H1 (cell line): ENCODE results near the gene KIF1C. TPM values are rescaled to one million over a fixed set of nuclear protein-coding genes. Genes with fewer than 3 reads are reported as not detected.

Source experiments
- CTCF ChIA-PET: fragments of 300-600 bp; sonication (Branson Sonifier 250); formaldehyde crosslinking; loops from one replicate; lab custom pipeline; 2021; ENCODE audit not compliant: partially characterized antibody; lab: Charles Lee
- POLR2A ChIA-PET: fragments of 300-600 bp; sonication (Branson Sonifier 250); formaldehyde crosslinking; loops from one replicate; lab custom pipeline; 2021; ENCODE audit warnings: inconsistent platforms; ENCODE audit not compliant: partially characterized antibody; lab: Charles Lee
- DNase-seq, 2 experiments: peaks; one replicate each; pipeline versions ENCODE4 v3.0.0 to v3.0.0-alpha.2; 2010 to 2022; ENCODE audit warnings: low spot score in 2 of 2, low read depth in 1 of 2, mixed read lengths in 1 of 2
- FAIRE-seq: peaks from 2 replicates; lab custom pipeline; 2011; peaks lifted over from hg19 to GRCh38; lab: Jason Lieb, UNC
- H2AFZ ChIP-seq: 2 replicates; pipeline ENCODE4 v1.8.1; 2012; ENCODE audit warnings: low read length, inconsistent platforms
- H2AK5ac ChIP-seq: 2 replicates; pipeline ENCODE4 v1.6.1; 2013; ENCODE audit warnings: low read depth, low read length
- H2BK120ac ChIP-seq: replicated peaks from 2 replicates; pipeline ENCODE3; 2013; ENCODE audit warnings: low read depth, low read length, inconsistent platforms
- H2BK12ac ChIP-seq: 2 replicates; pipeline ENCODE4 v1.6.1; 2013; ENCODE audit warnings: low read depth, low read length
- H2BK15ac ChIP-seq: 2 replicates; pipeline ENCODE4 v1.6.1; 2013; ENCODE audit warnings: low read length
- H2BK20ac ChIP-seq: 2 replicates; pipeline ENCODE4 v1.6.1; 2013; ENCODE audit warnings: low read length
- H2BK5ac ChIP-seq: 2 replicates; pipeline ENCODE4 v1.6.1; 2013; ENCODE audit warnings: low read depth, low read length
- H3K14ac ChIP-seq: 2 replicates; pipeline ENCODE4 v1.6.1; 2013; ENCODE audit warnings: inconsistent platforms; ENCODE audit not compliant: insufficient read length
- H3K18ac ChIP-seq: 2 replicates; pipeline ENCODE4 v1.6.1; 2013; ENCODE audit warnings: low read length; ENCODE audit errors: extremely low read depth
- H3K23ac ChIP-seq: 2 replicates; pipeline ENCODE4 v1.6.1; 2013; ENCODE audit warnings: inconsistent platforms; ENCODE audit not compliant: insufficient read length
- H3K23me2 ChIP-seq: 2 replicates; pipeline ENCODE4 v1.6.1; 2013; ENCODE audit warnings: low read depth, low read length
- H3K27ac ChIP-seq: 2 replicates; pipeline ENCODE4 v1.6.1; 2011; ENCODE audit warnings: low read depth, low read length, inconsistent platforms
- H3K27me3 ChIP-seq, 4 experiments: replicated peaks in 1 of 4; 1 replicate in 1 of 4; 2 replicates in 3 of 4; pipeline versions ENCODE4 v1.6.1 to v1.8.1; 2011 to 2013; ENCODE audit warnings: low read length in 3 of 4, mild to moderate bottlenecking in 3 of 4, inconsistent platforms in 2 of 4, mixed read lengths in 2 of 4, moderate library complexity in 1 of 4; ENCODE audit not compliant: control insufficient read depth in 3 of 4, insufficient read depth in 3 of 4; ENCODE audit errors: extremely low read depth in 1 of 4
- H3K36me3 ChIP-seq, 4 experiments: 2 replicates each; pipeline versions ENCODE4 v1.6.1 to v1.8.1; 2011 to 2013; ENCODE audit warnings: mild to moderate bottlenecking in 4 of 4, low read length in 3 of 4, moderate library complexity in 2 of 4, control low read depth in 1 of 4, inconsistent platforms in 1 of 4; ENCODE audit not compliant: insufficient read depth in 4 of 4, control insufficient read depth in 2 of 4
- H3K4ac ChIP-seq: replicated peaks from 2 replicates; pipeline ENCODE3; 2013; ENCODE audit warnings: low read length, low read depth, mixed read lengths, inconsistent platforms; ENCODE audit not compliant: insufficient read length
- H3K4me1 ChIP-seq, 4 experiments: replicated peaks in 1 of 4; 1 replicate in 1 of 4; 2 replicates in 3 of 4; pipeline versions ENCODE4 v1.6.1 to v1.8.1; 2011 to 2013; ENCODE audit warnings: low read length in 3 of 4, inconsistent platforms in 2 of 4, mixed read lengths in 1 of 4; ENCODE audit not compliant: insufficient read depth in 4 of 4, control insufficient read depth in 3 of 4
- H3K4me2 ChIP-seq, 2 experiments: 2 replicates each; pipeline versions ENCODE4 v1.6.1 to v1.8.1; 2011 to 2013; ENCODE audit warnings: low read depth in 2 of 2, low read length in 2 of 2, control low read depth in 1 of 2, inconsistent platforms in 1 of 2, mild to moderate bottlenecking in 1 of 2; ENCODE audit not compliant: insufficient read depth in 1 of 2
- H3K4me3 ChIP-seq, 4 experiments: fragments of 200-600, 300-600 bp in 1 of 4; sonication (generic), shearing (Covaris generic), sonication (Bioruptor Twin) in 1 of 4; 2 replicates each; pipeline versions ENCODE4 v1.5.1 to v1.8.1; 2011 to 2016; ENCODE audit warnings: low read length in 4 of 4, low read depth in 3 of 4, control low read depth in 2 of 4, inconsistent platforms in 2 of 4, mild to moderate bottlenecking in 2 of 4, mixed read lengths in 1 of 4, moderate library complexity in 1 of 4; ENCODE audit not compliant: insufficient read depth in 2 of 4; ENCODE audit errors: extremely low read depth in 1 of 4
- H3K56ac ChIP-seq: replicated peaks from 2 replicates; pipeline ENCODE3; 2013; ENCODE audit warnings: low read depth, mild to moderate bottlenecking, mixed read lengths, low read length, inconsistent platforms; ENCODE audit not compliant: insufficient read length
- H3K79me1 ChIP-seq: 2 replicates; pipeline ENCODE4 v1.6.1; 2013; ENCODE audit warnings: low read depth, low read length, control low read depth
- H3K79me2 ChIP-seq, 2 experiments: 2 replicates each; pipeline versions ENCODE4 v1.6.1 to v1.8.1; 2012 to 2013; ENCODE audit warnings: low read length in 2 of 2, mild to moderate bottlenecking in 2 of 2, inconsistent platforms in 1 of 2; ENCODE audit not compliant: insufficient read depth in 2 of 2, control insufficient read depth in 1 of 2
- H3K9ac ChIP-seq, 4 experiments: replicated peaks in 1 of 4; 1 replicate in 1 of 4; 2 replicates in 3 of 4; pipeline versions ENCODE4 v1.6.1 to v1.8.1; 2011 to 2013; ENCODE audit warnings: low read depth in 3 of 4, low read length in 3 of 4, control low read depth in 2 of 4, mild to moderate bottlenecking in 2 of 4, moderate library complexity in 2 of 4, inconsistent platforms in 1 of 4; ENCODE audit errors: extremely low read depth in 1 of 4
- H3K9me3 ChIP-seq, 2 experiments: 2 replicates each; pipeline versions ENCODE4 v1.6.1 to v1.8.1; 2012 to 2013; ENCODE audit warnings: mild to moderate bottlenecking in 2 of 2, moderate library complexity in 2 of 2, control low read depth in 1 of 2, inconsistent platforms in 1 of 2, low read depth in 1 of 2, low read length in 1 of 2, mixed read lengths in 1 of 2; ENCODE audit not compliant: insufficient read depth in 2 of 2
- H4K20me1 ChIP-seq, 2 experiments: replicated peaks in 1 of 2; 2 replicates each; pipeline versions ENCODE3 to v1.8.1; 2011 to 2013; ENCODE audit warnings: inconsistent platforms in 2 of 2, low read length in 2 of 2, mild to moderate bottlenecking in 1 of 2; ENCODE audit not compliant: insufficient read depth in 2 of 2, control insufficient read depth in 1 of 2
- H4K5ac ChIP-seq: 2 replicates; pipeline ENCODE4 v1.6.1; 2013; ENCODE audit warnings: low read length, low read depth, mixed read lengths, inconsistent platforms; ENCODE audit not compliant: insufficient read length
- H4K8ac ChIP-seq: 2 replicates; pipeline ENCODE4 v1.8.0; 2013; ENCODE audit warnings: mild to moderate bottlenecking, moderate library complexity, low read length, inconsistent platforms; ENCODE audit not compliant: insufficient read depth; ENCODE audit errors: extremely low read depth
- H4K91ac ChIP-seq: replicated peaks from 2 replicates; pipeline ENCODE3; 2013; ENCODE audit warnings: low read length, mixed read lengths, inconsistent platforms; ENCODE audit not compliant: insufficient read length
- BACH1 ChIP-seq: IDR thresholded peaks from 2 replicates; pipeline ENCODE4 v1.6.1; 2012; ENCODE audit warnings: low read length, improper control_type of control experiment
- CEBPB ChIP-seq: IDR thresholded peaks from 2 replicates; pipeline ENCODE4 v1.6.1; 2012; ENCODE audit warnings: low read depth, low read length
- CHD1 ChIP-seq: IDR thresholded peaks from 2 replicates; pipeline ENCODE4 v1.6.1; 2012; ENCODE audit warnings: low read depth, low read length, improper control_type of control experiment
- GTF2F1 ChIP-seq: IDR thresholded peaks from 2 replicates; pipeline ENCODE4 v1.6.1; 2012; ENCODE audit warnings: low read depth, low read length, improper control_type of control experiment, borderline replicate concordance
- KDM5A ChIP-seq: fragments of 200-600 bp; IDR thresholded peaks from 2 replicates; pipeline ENCODE4 v1.7.1; 2012; ENCODE audit warnings: mild to moderate bottlenecking, low read length, inconsistent platforms, mixed read lengths
- TBP ChIP-seq: IDR thresholded peaks from 2 replicates; pipeline ENCODE4 v1.6.1; 2011; ENCODE audit warnings: low read depth, low read length, improper control_type of control experiment
- TEAD4 ChIP-seq: IDR thresholded peaks from 2 replicates; pipeline ENCODE4 v1.6.1; 2012; ENCODE audit warnings: low read depth, low read length, inconsistent platforms, mixed read lengths
- WGBS, 2 experiments: shearing (Covaris generic) in 1 of 2; methylation state at CpG; one replicate each; pipeline versions ENCODE4 v1.1.6 to v1.1.7; 2013 to 2015; ENCODE audit warnings: low lambda C conversion rate in 2 of 2, mixed read lengths in 2 of 2, inconsistent platforms in 1 of 2, low coverage in 1 of 2, missing lambda C conversion rate in 1 of 2; ENCODE audit not compliant: insufficient replicate concordance in 2 of 2, insufficient coverage in 1 of 2, insufficient read length in 1 of 2; ENCODE audit errors: extremely low coverage in 1 of 2, missing lambda C conversion rate in 1 of 2; 5-methylcytosine and 5-hydroxymethylcytosine counted together
- polyA plus RNA-seq, 7 experiments: library from polyadenylated mRNA; depleted of rRNA in 3 of 7; stranded (reverse) in 5 of 7; unstranded in 2 of 7; fragments of >200 nt in 5 of 7; fragments of 200-250 nt in 2 of 7; gene quantifications; 1 replicate in 5 of 7; 2 replicates in 1 of 7; 4 replicates in 1 of 7; pipeline versions ENCODE4 v1.2.1 to v1.2.3, GENCODE V29; 2011 to 2013; ENCODE audit warnings: missing spikeins in 2 of 7, mixed read lengths in 2 of 7
- total RNA-seq: library from RNA; stranded (reverse); fragmentation: NEBNext Ultra II Directional; extraction: Animal tissue kit (Norgen Biotek cat#: 25700); gene quantifications from 2 replicates; pipeline ENCODE4 v1.2.1, GENCODE V29; 2021
- TF ChIP-seq, protein P1 (sequence below): IDR thresholded peaks from 2 replicates; pipeline ENCODE4 v1.6.1; 2012; ENCODE audit warnings: low read length, inconsistent platforms

KIF1C gene
- total and polyA plus RNA-seq, 2 of the 8 experiments (the other 6 are each of a cell fraction or from before 2014, with no cell fraction given): 14.3 to 114 TPM

DNA sequence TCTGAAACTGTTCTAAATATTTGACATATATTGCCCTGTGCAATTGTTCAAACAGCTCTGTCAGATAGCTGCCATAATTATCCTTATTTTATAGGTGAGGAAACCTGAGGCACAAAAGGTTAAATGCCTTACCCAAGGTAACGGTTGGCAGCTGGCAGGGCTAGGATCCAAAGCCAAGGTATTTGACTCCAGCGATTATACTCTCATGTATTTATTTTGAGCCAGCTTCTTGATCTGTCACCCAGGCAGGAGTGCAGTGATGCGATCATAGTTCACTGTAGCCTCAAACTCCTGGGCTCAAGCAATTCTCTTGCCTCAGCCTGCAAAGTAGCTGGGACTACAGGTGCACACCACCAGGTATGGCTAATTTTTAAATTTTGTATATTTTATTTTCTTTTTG, 39.6 kb upstream of the KIF1C start:
- Histone ChIP-seq H3K4ac (no peak overlapping the region), H2BK120ac (no peak overlapping the region), H3K18ac (no peak overlapping the region), H3K9ac (no peak overlapping the region), H3K36me3 (peaks cover 0 to 2% (median 0%) of the 10 kb centered on the region in 4 experiments; a peak in 2 of 8 replicates), H4K8ac (no peak overlapping the region), H4K20me1 (peaks cover 0 to 3% of the 10 kb centered on the region in 2 experiments), H3K14ac (no peak overlapping the region), H3K9me3 (no peaks in the 10 kb centered on the region), H3K56ac (no peak overlapping the region), H2AK5ac (no peak overlapping the region), H2BK5ac (no peak overlapping the region), H3K23ac (no peak overlapping the region), H3K4me2 (no peak overlapping the region), H3K27me3 (no peaks in the 10 kb centered on the region), H4K5ac (no peak overlapping the region), H3K27ac (no peak overlapping the region), H2AFZ (no peak overlapping the region)
- CTCF ChIA-PET: interaction anchor here (1.3 to 4.3 kb wide), 4 partner anchors 9 to 22 kb away, joined by 4 to 32 read pairs (median 12); partner anchors contain the start of genes RNF167, SLC25A11 and SPAG7
- WGBS, 2 experiments: 91% methylated on average over 3 of the region's 3 CpGs; no CpG with 5 or more reads in 1 of the 2 experiments
- FAIRE-seq: no peak
- TF ChIP-seq TEAD4 (no peak), BACH1 (no peak), GTF2F1 (no peak), CHD1 (no peak), KDM5A (no peak), TBP (no peak), CEBPB (no peak)
- TF ChIP-seq, protein P1, sequence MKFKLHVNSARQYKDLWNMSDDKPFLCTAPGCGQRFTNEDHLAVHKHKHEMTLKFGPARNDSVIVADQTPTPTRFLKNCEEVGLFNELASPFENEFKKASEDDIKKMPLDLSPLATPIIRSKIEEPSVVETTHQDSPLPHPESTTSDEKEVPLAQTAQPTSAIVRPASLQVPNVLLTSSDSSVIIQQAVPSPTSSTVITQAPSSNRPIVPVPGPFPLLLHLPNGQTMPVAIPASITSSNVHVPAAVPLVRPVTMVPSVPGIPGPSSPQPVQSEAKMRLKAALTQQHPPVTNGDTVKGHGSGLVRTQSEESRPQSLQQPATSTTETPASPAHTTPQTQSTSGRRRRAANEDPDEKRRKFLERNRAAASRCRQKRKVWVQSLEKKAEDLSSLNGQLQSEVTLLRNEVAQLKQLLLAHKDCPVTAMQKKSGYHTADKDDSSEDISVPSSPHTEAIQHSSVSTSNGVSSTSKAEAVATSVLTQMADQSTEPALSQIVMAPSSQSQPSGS: no peak
- TF ChIP-seq, all 59 proteins: peak for 0
- Histone ChIP-seq H2BK12ac (no peak overlapping the region), H2BK15ac (no peak overlapping the region), H4K91ac (no peak overlapping the region), H3K4me3 (no peak overlapping the region), H3K79me1 (0 out of 2 replicates have a peak, but pooled peaks cover 2% of the 10 kb centered on the region), H3K79me2 (no peaks in the 10 kb centered on the region), H3K23me2 (no peaks in the 10 kb centered on the region), H3K4me1 (peaks cover 0 to 10% (median 6%) of the 10 kb centered on the region in 4 experiments; a peak in 5 of 7 replicates), H2BK20ac (no peak overlapping the region)
- DNase-seq: no peak
- POLR2A ChIA-PET: interaction anchor here (27.4 to 32.4 kb wide), 2 partner anchors 2 to 11 kb away, joined by 987 read pairs; partner anchors contain the start of genes ENO3, PFN1, RNF167 and SLC25A11
